Activated CD8-positive, alpha-beta memory T cell treated with anti-CD3 and anti-CD28 coated beads for 48 hours (primary cell): Measurements from ENCODE around the gene RAB44.

Experiments
- DNase-seq, 3 experiments: peaks; one replicate each; pipeline ENCODE4 v3.0.0-alpha.2; 2020; ENCODE audit warnings: low read depth in 2 of 3, low spot score in 2 of 3

Gene RAB44

DNA sequence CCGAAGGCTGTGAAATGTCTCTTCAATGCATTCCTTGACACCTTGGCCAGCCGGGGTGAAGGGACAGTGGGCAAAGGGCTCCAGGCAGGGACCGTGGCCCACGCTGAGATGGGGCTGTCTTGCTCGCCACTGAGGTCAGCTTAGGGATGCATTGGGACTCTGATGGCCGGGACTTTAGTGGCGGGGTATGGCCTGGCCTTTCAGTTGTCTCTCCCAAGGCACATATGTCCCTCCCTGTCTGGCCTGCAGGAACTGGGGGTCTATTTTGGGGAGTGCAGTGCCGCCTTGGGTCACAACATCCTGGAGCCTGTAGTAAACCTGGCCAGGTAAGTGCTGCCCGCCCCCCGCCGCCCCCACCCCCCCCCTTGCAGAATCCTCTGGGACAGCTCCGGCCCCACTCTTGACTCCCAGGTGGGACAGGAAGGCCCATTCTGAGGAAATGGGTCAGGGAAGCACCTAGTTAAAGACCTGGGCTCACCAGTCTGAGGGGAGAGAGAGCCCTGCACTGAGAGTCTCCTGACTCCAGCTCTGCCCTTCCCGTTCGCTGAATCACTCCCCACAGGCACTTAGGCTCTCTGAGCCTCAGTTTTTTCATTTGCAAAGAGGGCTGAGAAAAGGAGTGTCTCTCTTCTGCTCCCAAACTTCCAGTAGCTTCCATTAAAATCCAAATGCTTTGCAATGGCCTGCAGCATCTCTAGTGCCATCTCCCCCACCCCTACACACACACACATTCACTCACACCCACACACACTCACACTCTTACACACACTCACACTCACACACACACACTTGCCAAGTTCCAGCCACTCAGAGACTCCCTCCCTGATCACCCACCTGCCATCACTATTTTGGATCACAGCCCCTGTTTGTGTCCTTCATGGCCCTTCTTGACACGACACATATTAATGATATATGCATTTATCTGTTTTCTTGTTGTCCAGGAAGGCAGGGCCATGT, 33.1 kb downstream of the RAB44 start:
- no peak for DNase-seq

DNA sequence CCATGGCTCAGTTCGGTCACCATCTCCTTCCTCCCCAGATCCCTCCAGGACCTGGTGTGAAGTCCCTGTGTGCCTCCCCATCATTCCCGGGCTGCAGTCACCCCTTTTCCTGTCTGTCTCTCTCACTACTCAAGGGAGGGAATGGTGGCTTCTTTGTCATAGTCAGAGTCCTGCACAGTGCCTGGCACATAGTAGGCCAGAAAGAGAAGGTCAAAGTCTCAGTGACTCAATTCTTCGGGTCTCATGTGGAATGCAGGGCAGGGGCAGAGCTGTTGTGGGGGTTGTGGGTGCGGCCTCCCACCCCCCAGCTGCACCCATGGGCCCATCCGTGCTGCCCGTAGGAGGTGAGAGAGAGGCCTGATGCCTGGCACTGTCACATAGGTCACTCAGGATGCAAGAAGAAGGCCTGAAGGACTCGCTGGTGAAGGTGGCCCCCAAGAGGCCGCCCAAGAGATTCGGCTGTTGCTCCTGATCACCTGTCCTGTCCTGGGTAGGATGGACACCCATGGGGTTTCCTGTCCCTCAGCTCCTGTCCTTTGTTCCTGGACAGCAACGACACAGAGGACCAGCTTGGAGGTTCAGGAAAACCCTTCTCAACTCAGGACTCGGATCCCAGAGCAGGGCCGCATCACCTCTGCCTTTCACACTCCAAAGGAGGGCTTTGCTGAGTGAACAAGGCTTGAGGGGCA, 34.1 kb downstream of the RAB44 start:
- DNase-seq = no peak

DNA sequence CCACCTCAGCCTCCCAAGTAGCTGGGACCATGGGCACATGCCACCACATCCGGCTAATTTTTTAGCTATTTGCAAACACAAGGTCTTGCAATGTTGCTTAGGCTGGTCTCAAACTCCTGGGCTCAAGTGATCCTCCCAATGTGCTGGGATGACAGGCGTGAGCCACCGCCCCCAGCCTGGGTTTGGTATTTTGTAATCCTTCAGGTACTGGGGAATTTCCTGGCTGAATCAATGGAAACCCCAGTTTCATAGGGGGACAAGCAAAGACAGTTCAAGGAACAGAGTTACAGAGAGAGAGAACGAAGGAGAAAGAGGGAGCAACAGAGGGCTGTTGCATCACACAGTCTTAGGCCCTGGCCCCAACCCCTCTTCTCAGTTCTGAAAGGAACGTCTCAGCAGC, 35.7 kb downstream of the RAB44 start:
- DNase-seq = no peak

DNA sequence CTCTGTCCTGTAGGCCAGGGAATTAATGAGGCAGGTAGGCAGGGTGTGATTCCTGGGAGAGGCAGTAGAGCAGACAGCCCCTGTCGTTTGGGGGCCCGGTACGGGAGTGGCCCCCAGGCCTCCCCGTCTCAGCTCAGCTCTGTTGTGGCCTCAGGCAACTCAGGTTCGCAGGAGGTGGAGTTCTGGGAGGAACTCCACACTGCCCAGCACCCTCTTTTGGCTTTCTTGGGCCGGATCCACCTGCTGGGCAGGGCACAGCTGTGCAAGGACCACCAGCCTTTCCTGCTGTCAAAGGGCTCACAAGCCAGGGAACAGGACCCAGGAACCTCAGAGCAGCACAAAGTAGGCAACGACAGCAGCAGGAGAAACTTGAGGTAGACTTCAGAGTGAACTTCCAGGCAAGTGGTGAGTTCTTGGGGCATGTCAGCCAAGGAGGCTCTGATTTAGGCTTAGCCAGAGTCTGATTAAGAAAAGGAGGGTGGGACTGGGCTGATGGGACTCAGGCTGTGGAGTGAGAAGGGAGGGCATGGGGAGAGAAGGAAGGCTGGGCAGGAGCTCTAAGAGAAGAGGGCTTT, 36.9 kb downstream of the RAB44 start:
- no peak for DNase-seq

DNA sequence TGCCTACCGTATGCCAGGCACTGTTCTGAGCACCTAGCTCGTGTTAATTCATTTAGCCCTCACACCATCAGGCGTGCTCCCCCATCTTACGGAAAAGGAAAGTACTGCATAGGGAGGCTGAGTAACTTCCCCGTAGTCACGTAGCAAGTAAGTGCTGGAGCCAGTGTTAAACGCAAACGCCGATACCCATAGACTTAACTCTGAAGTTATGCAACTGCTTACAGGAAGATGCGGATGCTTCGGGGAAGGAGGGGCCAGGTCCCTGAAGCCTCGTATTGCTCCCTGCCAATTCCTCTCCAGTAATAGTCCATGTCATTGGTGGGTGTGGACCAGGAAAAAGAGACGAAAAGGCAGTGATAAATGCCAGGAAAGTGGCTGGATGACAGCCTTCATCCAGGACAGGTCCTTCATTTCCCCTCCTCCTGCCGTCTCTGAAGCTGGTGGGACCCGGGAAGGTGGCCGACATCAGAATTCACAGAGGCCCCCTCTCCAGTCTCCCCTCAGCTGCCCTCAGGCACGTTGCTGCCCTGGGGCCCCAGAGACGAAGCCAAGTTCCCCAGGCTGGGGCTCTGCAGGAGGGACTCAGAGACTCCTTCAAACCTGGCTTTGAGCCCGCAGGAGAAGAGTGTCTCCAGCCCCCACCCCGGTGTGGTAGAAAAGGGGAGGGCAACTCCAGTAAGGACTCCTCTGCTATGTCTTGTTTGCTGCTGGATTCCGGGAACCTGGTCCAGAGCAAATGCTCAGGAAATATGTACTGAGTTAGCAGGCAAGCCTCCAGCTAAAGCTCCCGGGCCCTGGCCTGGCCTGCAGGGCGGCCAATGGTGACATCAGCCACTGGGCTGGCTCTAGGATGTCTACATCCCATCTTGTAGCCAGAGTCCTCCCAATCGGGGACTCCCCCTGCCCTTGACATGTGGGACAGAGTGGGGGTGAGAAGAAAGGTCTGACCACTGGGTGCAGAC, 37.8 kb downstream of the RAB44 start:
- no peak for DNase-seq

DNA sequence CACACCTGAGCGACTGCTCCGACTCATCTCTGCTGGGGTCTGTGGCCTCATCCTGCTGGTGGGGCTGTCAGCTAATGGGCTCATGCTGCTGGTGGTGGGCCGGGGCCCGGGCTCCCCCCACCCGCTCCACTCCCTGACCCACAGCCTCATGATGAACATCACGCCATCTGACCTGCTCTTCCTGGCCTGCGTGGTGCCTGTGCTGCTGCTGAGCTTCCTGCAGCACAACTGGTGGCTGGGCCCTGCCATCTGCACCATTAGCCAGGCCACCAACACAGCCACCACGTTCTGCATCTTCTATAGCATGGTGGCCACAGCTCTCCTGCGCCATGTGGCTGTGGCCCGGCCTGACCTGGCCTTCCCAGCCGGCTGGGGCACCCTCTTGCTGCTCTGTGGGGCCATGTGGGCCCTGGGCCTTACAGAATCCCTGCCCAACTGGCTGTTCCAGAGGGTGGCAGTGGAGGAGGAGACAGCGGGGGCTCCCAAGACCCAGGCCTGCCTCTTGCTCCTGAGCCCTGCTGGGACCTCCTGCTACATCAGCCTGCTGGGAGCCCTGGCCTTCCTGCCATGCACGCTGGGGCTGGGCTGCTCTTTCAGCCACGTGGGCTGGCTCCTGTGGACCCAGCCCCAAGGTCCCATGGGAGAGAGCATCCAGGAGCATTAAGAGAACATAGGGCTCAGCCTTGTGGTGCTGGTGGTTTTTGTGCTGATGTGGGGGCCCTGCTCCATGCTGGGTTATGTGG, 39.6 kb downstream of the RAB44 start:
- no peak for DNase-seq

DNA sequence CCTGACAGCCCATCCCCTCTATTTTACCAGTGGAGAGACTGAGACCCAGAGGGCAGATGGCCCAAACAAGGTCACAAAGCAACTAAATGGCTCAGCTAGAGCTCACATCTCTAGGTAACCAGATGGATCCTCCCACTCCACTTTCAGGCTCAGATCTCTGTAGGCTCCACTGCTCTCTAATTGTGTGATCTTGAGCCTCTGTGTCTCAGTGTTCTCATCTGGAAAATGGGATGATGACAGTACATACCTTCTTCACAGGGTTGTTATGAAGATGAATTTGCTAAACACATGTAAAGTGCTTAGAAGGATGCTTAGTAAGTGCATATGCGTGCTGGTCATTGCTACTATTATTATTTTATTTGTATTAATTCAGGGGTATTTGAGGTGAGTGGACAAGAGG, 40.5 kb downstream of the RAB44 start:
- DNase-seq = no peak

DNA sequence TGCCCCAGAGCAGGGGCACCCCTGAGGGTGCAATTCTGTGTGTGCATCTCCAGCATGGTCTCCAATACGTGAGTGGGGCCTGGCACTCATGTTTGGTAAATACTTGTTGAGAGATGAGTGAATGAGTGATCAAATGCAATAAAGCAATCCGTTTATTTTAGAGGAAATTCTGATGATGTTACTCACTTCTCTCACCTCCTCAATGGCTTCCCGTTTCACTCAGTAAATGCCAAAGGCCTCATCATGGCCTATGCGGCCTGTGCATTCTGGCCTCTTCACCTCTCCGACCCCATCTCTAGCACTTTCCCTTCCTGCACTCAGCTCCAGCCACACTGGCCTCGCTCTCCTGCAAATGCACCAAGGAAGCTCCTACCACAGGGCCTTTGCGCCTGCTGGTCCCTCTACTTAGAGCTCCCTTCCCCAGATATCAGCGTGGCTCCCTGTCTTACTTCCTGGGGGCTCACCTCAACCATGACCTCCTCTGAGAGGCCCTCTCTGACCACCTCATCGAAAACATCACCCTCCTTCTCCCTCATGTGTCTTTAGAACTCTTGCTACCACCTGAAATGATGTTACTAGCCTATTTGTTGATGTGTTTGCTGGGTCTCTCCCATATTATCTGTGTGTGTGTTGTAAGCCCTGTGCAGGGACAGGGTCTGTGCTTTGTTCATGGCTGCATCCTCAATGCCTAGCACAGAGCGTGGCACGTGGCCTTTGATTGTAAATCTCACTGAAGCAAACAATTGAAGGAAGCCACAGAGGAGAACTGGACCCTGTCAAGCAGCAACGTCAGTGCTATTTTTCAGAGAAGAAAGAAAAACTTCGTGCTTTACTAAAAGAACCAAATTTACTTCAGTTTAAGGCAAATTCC, 42.6 kb downstream of the RAB44 start:
- no peak for DNase-seq

DNA sequence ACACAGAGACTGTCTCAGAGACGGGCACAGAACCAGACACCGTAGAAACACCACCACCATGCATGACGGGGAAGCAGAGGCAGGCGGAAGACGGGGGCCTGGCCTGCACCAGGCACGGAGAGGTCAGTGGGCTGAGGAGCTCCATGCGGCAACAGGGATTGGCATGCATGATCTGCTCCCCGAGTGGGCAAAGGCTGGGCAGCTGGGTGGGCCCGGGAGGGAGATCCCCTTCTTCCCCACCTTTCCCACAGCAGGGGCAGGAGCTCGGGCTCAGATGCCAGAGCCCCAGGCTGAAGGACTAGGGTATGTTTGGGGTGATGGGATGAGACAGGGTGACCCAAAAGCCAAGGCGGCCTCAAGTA, 43.2 kb downstream of the RAB44 start:
- DNase-seq = no peak

DNA sequence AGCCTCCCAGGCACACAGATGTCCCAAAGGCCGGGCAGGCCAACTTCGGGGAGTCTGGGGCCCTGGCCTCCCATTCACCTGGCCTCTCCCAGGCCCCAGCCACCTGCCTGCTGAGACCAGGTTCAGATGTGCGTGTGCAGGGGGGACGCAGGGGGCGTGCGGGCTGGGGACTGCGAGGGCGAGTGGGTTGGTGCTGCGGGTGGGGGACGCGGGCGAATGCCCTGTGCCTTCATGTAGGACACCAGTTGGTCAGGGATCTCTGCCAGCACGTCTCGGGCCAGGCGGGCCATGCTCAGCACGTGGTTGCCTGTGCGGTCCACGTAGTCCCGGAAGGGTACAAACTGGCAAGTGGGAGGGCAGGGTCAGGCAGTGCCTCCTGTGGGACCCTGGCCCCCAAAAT, 44.5 kb downstream of the RAB44 start:
- DNase-seq = no peak

DNA sequence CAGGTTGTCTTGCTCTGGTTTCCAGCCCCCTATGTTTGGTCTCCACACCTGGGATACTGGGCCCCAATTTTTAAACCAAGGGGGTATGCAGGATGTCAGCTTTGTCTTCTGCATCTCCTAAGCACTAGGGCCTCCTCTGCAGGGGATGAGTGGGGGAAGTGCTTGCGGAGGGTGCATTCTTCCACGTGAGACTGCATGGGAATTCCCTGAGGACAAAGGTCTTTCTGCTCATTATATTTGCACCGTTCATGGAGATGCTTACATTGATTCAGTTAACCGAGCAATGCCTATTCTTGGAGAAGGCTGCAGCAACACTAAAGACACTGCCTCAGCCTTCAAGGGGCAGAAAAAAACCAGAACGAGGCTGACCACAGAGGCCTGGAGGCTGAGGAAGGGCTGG, 45.4 kb downstream of the RAB44 start:
- DNase-seq = no peak

DNA sequence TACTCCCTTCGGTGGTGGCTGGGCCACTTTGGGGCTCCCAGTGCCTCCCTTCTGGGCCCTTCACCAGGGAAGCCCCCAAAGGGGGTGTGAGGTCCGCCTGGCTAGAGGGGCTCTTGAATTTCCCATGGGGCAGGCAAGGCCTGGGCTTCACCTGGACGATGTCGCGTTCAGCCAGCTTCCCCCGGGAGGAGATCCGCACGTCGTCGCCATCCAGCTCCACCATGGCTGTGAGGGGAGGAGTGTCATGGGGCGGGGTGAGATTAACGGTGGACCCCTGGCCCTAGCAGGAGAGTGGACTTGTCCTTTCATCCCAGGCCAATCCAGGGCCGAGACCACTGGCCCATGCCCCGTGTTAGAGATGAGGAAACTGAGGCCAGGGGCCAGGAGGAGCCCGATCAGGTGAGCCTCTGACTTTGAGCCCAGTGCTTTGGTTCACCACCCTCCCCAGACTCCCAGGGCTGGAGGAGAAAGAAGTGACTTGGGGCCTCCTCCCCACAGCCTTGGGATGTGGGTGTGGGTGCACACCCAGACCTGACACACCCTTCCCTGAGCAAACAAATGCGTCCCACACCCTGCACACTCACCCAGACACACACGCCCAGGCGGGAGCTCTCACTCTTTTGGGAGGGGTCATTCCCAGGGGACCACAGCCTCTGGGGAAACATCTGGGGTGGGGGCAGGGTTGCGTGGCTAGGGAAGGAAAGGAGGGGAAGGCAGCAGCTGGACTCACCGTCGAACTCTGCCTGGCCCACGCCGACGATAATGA, 46.1 kb downstream of the RAB44 start:
- DNase-seq = no peak

DNA sequence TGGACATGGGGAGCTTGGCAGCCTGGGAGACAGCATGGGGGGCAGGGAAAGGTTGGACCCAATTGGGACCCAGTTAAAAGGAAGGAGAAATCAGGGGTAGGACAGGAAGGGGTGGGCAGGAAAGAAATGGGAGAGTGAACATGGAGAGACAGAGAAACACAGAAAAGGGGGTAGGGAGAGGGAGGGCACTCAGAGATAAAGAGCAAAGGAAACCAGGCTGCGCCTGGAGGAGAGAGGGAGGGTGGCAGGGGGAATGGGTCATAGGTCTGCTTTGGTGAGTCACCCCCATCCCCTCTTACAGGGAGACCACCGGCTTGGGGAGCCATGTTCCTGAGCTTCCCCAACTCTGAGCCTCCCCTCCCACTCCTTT, 46.7 kb downstream of the RAB44 start:
- no peak for DNase-seq

DNA sequence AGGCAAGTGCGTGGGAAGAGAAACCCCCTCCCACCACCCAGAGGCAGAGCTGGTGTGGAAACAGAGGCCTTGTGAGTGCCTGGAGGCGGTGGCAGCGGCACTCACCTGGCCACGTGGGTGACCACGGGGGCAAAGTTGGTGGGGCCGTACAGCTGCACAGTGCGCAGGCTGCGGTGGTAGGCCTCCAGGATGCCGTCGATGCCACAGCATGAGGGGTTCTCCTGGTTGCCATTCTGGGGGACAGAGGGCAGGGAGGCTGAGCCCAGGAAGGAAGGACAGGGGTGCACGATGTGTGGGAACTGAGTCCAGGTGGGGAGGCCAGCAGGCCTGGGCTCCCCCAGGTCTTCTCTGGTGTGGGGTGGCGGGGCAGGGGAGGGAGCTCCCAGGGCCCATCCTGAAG, 47.7 kb downstream of the RAB44 start:
- DNase-seq = no peak

DNA sequence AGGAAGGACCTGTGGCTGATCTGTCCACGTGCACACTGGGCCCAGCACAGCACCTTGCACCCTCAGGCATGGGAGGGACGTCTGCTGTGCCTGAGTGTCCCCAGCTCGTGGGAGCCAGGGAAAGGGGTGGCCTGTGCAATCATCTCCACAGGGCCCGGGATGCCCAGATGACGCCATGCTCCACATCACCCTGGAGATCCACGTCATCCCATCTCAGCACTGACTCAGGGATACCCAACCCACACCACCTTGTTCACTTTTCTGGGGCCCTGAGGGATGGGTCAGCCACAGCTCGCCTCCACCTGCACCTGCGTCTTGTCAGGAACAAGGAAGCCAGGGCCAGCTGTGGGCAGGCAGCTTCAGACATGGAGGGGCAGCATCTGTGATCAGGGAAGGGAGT, 48.2 kb downstream of the RAB44 start:
- no peak for DNase-seq

DNA sequence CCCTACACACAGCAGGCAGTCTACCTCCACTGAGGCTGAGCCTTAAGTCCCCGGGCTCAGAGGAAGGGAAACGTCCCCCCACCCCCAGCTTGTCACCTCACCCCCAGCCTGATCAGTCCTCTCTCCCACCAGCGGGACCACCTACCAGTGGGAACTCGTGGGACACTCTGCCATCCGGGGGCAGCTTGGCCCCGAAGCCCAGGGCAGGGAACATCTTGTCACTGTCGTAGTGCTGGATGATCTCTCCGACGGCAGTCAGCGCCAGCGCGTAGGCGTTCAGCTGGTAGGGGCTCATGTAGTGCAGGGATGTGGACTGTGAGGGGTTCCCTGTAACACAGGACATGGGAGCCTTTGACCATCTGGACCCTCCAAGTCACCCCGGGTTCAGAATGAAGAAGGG, 48.6 kb downstream of the RAB44 start:
- DNase-seq = no peak

DNA sequence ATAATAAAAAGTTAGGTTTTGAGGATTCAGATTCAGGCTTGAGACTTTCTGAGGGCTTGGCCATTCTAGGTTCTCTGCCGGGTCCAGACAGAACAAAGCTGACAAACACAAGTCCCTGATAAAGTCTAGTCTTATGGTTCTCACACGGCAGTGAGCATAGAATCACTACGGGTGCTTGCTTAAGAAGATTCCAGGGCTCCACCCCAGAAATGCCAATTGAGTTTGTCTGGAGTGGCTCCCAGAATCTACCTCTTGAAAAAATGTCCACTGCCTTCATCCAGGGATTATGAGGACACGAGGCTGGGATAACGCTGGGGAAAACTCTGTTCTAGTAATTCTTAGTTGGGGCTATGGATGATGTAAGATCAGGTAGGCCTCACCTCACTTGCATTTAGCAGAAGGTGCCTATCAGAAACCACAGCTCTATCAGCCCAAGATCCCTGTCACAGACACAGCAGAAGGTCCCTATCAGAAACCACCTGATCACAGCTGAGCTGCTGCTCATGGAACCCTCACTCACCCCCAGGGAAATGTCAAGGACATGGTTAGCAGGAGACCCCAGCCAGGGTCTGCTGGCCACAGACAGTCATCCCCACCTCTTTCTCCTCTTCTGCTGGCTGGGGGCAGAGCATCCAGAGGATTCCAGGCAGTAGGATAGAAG, 52.3 kb downstream of the RAB44 start:
- no peak for DNase-seq

DNA sequence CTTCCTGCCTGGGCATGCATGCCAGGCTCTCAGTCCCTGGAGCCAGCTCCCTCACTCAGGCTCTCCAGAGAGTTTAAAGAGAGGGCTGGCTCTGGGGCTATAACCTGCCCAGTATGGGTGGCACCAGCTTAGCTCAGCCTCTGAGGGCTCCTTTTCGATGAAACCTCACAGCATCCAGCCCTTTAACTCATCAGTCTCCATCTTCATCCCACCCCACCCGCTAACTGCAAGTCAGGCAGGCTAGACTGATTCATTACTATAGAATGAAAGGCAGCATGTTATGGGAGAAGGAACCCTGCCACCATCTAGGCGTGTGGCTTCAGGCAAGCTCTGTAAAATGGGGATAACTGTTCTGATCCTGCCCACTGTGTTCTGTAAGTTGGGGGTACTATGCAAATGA, 53.5 kb downstream of the RAB44 start:
- DNase-seq = no peak
